ENCODE measurements around the gene SEZ6.

DNA sequence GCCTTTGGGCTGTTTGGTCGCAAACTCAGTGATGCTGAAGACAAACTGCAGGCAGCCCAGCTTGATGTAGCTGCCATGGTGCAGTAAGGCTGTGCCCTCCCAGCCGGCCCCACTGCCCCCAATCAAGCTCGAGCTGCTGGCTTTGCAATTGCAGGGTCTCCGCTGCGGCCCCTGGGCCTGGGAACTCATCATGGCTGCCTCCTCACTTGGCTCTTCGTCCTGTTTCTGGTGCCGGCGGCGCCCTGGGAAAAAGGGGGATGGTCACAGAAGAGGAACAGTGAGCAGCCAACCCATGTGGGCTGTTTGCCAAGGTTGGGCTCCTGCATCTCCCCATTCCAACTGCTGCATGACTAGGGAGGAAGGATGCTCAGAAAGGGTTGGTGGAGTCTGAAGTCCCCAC lies 99.6 kb downstream of the SEZ6 start:
- no peak for TF ChIP-seq EZH2 (IDR thresholded peaks at IDR 0.05; ENCODE audit: low read length, missing control alignments)
- TF ChIP-seq, protein P1, sequence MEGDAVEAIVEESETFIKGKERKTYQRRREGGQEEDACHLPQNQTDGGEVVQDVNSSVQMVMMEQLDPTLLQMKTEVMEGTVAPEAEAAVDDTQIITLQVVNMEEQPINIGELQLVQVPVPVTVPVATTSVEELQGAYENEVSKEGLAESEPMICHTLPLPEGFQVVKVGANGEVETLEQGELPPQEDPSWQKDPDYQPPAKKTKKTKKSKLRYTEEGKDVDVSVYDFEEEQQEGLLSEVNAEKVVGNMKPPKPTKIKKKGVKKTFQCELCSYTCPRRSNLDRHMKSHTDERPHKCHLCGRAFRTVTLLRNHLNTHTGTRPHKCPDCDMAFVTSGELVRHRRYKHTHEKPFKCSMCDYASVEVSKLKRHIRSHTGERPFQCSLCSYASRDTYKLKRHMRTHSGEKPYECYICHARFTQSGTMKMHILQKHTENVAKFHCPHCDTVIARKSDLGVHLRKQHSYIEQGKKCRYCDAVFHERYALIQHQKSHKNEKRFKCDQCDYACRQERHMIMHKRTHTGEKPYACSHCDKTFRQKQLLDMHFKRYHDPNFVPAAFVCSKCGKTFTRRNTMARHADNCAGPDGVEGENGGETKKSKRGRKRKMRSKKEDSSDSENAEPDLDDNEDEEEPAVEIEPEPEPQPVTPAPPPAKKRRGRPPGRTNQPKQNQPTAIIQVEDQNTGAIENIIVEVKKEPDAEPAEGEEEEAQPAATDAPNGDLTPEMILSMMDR (conservative IDR thresholded peaks at IDR 0.05 in 1 of 2, IDR thresholded peaks at IDR 0.05 in 1 of 2; ENCODE audit: low read depth in 1 of 2, low read length in 2 of 2): no peak
